GM13977 (cell line): ENCODE measurements around the gene PLEKHB1.

Experiments used
- DNase-seq: peaks from one replicate; pipeline ENCODE4 v3.0.0; 2012; ENCODE audit warnings: low spot score
- in situ Hi-C: fragments of 300-500 bp; cut with MboI; formaldehyde crosslinking; loops from one replicate; pipeline ENCODE4 v1.12.0; 2022; ENCODE audit warnings: low sequenced_read_pairs, low pct_unique_long_range_greater_than_20kb, mixed read lengths, inconsistent platforms; ENCODE audit not compliant: unreplicated experiment
- TF ChIP-seq, protein P1 (sequence below): IDR thresholded peaks from 2 replicates; pipeline ENCODE4 v1.5.1; 2012; ENCODE audit warnings: mild to moderate bottlenecking, control low read depth; ENCODE audit not compliant: insufficient read depth; ENCODE audit errors: extremely low read depth, missing control alignments

PLEKHB1 gene

GRCh38 chr11:73633999-73634398, 12.4 kb upstream of the PLEKHB1 start:
- in situ Hi-C loops: no loop called here
- TF ChIP-seq, protein P1, sequence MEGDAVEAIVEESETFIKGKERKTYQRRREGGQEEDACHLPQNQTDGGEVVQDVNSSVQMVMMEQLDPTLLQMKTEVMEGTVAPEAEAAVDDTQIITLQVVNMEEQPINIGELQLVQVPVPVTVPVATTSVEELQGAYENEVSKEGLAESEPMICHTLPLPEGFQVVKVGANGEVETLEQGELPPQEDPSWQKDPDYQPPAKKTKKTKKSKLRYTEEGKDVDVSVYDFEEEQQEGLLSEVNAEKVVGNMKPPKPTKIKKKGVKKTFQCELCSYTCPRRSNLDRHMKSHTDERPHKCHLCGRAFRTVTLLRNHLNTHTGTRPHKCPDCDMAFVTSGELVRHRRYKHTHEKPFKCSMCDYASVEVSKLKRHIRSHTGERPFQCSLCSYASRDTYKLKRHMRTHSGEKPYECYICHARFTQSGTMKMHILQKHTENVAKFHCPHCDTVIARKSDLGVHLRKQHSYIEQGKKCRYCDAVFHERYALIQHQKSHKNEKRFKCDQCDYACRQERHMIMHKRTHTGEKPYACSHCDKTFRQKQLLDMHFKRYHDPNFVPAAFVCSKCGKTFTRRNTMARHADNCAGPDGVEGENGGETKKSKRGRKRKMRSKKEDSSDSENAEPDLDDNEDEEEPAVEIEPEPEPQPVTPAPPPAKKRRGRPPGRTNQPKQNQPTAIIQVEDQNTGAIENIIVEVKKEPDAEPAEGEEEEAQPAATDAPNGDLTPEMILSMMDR: no peak
- no peak for DNase-seq

GRCh38 chr11:73635721-73636120, 10.7 kb upstream of the PLEKHB1 start:
- in situ Hi-C loops: no loop called here
- TF ChIP-seq, protein P1: no peak
- DNase-seq: no peak

DNA sequence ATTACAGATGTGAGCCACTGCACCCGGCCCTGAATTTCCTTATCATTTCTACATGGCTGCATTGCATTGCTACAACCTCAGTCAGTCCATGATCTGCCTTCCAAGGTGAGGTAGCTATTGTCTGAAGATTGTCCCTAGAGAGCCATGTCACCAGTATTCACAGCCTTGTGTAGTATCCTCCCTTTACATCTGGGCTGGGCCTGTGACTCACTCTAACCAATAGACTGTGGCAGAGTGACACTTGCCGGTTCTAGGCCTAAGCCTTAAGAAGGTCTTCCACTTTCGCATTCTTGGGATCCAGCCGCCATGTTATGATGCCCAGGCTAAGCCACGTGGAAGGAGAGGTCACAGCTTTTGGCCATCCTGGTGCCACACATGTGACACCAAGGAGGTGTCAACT, 10.1 kb upstream of the PLEKHB1 start:
- in situ Hi-C loops: no loop called here
- DNase-seq: no peak
- TF ChIP-seq, protein P1: no peak

DNA sequence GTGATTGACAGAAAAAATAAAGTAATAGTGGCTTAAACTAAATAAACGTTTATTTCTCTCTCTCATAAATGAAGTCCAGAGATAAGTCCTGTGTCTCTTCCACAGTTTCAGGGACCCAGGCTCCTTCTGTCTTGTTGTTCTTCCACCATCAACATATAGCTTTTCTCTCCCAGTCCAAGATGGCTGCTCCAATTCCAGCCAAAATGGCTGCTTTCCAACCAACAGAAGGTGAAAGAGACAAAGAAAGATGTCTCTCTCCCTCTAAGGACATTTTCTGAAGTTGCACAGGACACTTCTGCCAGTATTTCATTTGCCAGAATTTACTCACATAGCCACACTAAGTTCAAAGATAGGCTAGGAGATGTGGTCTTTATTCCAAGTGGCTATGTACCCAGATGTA, 9.4 kb upstream of the PLEKHB1 start:
- TF ChIP-seq, protein P1: no peak
- DNase-seq: no peak
- in situ Hi-C loops: no loop called here

DNA sequence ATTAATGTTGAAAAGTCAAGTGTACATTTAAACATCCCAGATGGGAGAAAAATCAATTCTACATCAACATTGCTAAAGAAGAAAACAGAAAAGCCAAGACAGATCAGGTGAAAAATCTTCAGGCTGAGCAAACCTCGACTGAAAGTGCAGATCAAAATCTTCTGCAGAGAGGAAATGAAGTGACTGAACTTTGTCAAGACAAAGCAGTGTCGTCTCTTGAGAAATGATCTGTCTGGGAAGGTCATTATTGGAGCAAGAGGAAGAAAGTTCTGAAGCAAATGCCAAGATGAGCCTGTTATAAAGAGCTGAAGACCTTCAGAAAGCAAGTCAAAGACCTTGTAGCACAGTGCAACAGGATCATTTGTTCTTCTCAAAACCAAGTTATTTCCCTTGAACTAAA, 5.8 kb upstream of the PLEKHB1 start:
- no peak for DNase-seq
- TF ChIP-seq, protein P1: no peak
- in situ Hi-C loops: no loop called here

DNA sequence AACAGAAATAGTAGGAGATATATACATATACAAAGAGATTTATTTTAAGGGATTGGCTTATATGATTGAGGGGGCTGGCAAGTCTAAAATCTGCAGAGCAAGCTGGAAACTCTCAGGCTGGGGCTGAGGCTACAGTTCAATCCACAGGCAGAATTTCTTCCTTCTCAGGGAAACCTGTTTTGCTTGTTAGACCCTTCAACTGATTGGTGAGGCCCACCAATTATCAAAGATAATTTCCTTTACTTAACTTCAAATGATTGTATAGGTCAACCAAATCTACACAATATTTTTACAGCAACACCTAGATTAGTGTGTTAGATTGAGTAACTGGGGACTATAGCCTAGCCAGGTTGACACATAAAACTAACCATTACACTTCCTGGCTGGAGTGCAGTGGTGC, 4.7 kb upstream of the PLEKHB1 start:
- in situ Hi-C loops: no loop called here
- TF ChIP-seq, protein P1: no peak
- DNase-seq: no peak
